GM23248 (cell line): Measurements from ENCODE around the gene CCDC63. TPM values are rescaled to one million over a fixed set of nuclear protein-coding genes. Genes with fewer than 3 reads are reported as not detected.

Experiments
- DNase-seq: peaks from one replicate; pipeline ENCODE4 v3.0.0-alpha.2; 2015
- H2AFZ ChIP-seq: fragments of 200-600 bp; sonication (generic); 2 replicates; pipeline ENCODE4 v1.6.1; 2016; ENCODE audit warnings: antibody characterized with exemption
- H3F3A ChIP-seq: fragments of 200-600 bp; sonication (generic); 2 replicates; pipeline ENCODE4 v1.6.1; 2016; ENCODE audit warnings: mild to moderate bottlenecking, antibody characterized with exemption, mixed run types; ENCODE audit not compliant: insufficient read depth
- H3K27ac ChIP-seq: fragments of 200-600 bp; sonication (generic); 2 replicates; pipeline ENCODE4 v1.5.1; 2016; ENCODE audit warnings: mild to moderate bottlenecking
- H3K27me3 ChIP-seq: fragments of 200-600 bp; sonication (generic); replicated peaks from 2 replicates; pipeline ENCODE4 v1.6.1; 2016; ENCODE audit warnings: mild to moderate bottlenecking; ENCODE audit not compliant: insufficient read depth
- H3K36me3 ChIP-seq: fragments of 200-600 bp; sonication (generic); 2 replicates; pipeline ENCODE4 v1.6.1; 2016; ENCODE audit warnings: low read depth, mild to moderate bottlenecking
- H3K4me1 ChIP-seq: fragments of 200-600 bp; sonication (generic); 2 replicates; pipeline ENCODE4 v1.6.1; 2016; ENCODE audit warnings: mild to moderate bottlenecking; ENCODE audit not compliant: insufficient read depth
- H3K4me2 ChIP-seq: fragments of 200-600 bp; sonication (generic); one replicate; pipeline ENCODE4 v1.6.1; 2016; ENCODE audit warnings: mild to moderate bottlenecking; ENCODE audit not compliant: unreplicated experiment
- H3K4me3 ChIP-seq: fragments of 200-600 bp; sonication (generic); 2 replicates; pipeline ENCODE4 v1.5.1; 2016; ENCODE audit warnings: mild to moderate bottlenecking
- H3K79me2 ChIP-seq: fragments of 200-600 bp; sonication (generic); 2 replicates; pipeline ENCODE4 v1.6.1; 2016; ENCODE audit warnings: mild to moderate bottlenecking; ENCODE audit not compliant: insufficient read depth
- H3K9ac ChIP-seq: fragments of 200-600 bp; sonication (generic); 2 replicates; pipeline ENCODE4 v1.6.1; 2016; ENCODE audit warnings: mild to moderate bottlenecking
- H3K9me2 ChIP-seq: fragments of 200-600 bp; sonication (generic); 2 replicates; pipeline ENCODE4 v1.6.1; 2016; ENCODE audit warnings: mixed run types, mild to moderate bottlenecking, moderate library complexity; ENCODE audit not compliant: insufficient read depth
- H3K9me3 ChIP-seq: fragments of 200-600 bp; sonication (generic); one replicate; pipeline ENCODE4 v1.6.1; 2017; ENCODE audit warnings: low read depth
- H4K20me1 ChIP-seq: fragments of 200-600 bp; sonication (generic); 2 replicates; pipeline ENCODE4 v1.6.0; 2016; ENCODE audit not compliant: insufficient read depth
- EZH2 ChIP-seq: fragments of 200-600 bp; sonication (generic); IDR thresholded peaks from 2 replicates; pipeline ENCODE4 v1.6.1; 2018; ENCODE audit warnings: antibody characterized with exemption, mild to moderate bottlenecking; ENCODE audit not compliant: insufficient read depth, poor library complexity, severe bottlenecking
- EZH2phosphoT487 ChIP-seq: fragments of 200-600 bp; sonication (generic); IDR thresholded peaks from 2 replicates; pipeline ENCODE4 v1.6.1; 2018; ENCODE audit warnings: antibody characterized with exemption, moderate library complexity, mild to moderate bottlenecking, low read depth; ENCODE audit not compliant: insufficient read depth
- WGBS, 2 experiments: methylation state at CpG; one replicate each; pipeline ENCODE4 v1.1.6; 2015 to 2017; ENCODE audit warnings: low lambda C conversion rate in 2 of 2, low coverage in 1 of 2; ENCODE audit errors: missing lambda C conversion rate in 2 of 2; 5-methylcytosine and 5-hydroxymethylcytosine counted together
- in situ Hi-C: fragments of 300-500 bp; cut with MboI; formaldehyde crosslinking; loops from 2 replicates; pipeline ENCODE4 v1.15.0; 2020
- polyA plus RNA-seq: library from polyadenylated mRNA; unstranded; fragments of >200 nt; fragmentation: Nextera tagmentation; extraction: Ambion mirVana; gene quantifications from 2 replicates; pipeline ENCODE4 v1.2.1, GENCODE V29; 2016
- total RNA-seq: library from RNA; depleted of rRNA; stranded (reverse); fragments of >200 nt; shearing (Covaris generic); gene quantifications from 2 replicates; pipeline ENCODE4 v1.2.3, GENCODE V29; 2014

The CCDC63 gene
- total and polyA plus RNA-seq, 2 experiments from 2014 or later = not detected

DNA sequence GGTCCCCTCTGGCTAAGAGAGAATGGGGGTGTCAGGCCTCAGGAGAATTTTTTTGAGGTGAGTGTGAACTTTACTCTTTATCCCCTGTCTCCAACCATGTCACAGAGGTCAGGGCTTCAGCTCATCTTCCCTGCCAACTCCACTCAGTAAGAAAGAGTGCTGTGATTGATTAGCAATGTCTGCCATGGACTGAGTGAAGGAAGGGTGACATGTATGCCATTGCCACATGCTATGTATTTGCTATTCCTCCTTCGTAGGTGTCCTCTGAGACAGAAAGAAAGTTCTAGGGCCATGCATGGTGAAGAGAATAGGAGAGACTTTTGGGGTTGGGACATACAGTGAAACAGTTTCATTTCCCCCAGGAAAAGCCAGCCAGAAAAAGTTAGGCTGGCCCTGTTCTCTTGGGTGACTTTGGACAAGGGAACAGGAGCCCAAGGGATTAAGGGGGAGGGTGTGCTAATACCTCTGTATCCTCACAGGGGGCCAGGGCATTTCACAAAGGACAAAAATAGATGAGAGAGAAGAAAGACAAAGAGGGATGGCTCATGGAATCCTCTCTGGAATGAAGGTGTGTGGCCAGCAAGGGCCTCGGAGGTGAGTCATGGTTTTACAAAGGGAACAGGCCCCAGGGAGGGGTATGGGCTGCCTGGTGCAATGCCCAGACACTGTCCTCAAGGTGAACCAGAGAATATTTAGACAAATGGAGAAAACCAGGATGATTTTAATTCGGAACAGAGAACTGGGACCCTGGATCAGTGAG lies 87.5 kb downstream of the CCDC63 start:
- no peaks in the 10 kb centered on the region for H3K9me3 ChIP-seq
- no peak overlapping the region for H3K4me3 ChIP-seq
- H3K27ac ChIP-seq = no peak overlapping the region
- H3K79me2 ChIP-seq = no peaks in the 10 kb centered on the region
- no peaks in the 10 kb centered on the region for H4K20me1 ChIP-seq
- peak; percentile 44 for DNase-seq
- TF ChIP-seq EZH2phosphoT487 (no peak), EZH2 (no peak)
- in situ Hi-C loops = loop anchor here (10.0 kb wide), 1 partner anchor 371 kb away; no protein-coding TSS in a partner anchor
- H3K4me1 ChIP-seq = no peaks in the 10 kb centered on the region
- H3K9ac ChIP-seq = no peak overlapping the region
- 24 to 31% methylated on average over 3 of the region's 3 CpGs for WGBS, 2 experiments
- no peaks in the 10 kb centered on the region for H3K36me3 ChIP-seq
- peaks cover 31% of the 10 kb centered on the region for H3K27me3 ChIP-seq
- no peaks in the 10 kb centered on the region for H3K9me2 ChIP-seq
- no peaks in the 10 kb centered on the region for H3F3A ChIP-seq
- H2AFZ ChIP-seq = no peak overlapping the region
- no peak overlapping the region for H3K4me2 ChIP-seq

DNA sequence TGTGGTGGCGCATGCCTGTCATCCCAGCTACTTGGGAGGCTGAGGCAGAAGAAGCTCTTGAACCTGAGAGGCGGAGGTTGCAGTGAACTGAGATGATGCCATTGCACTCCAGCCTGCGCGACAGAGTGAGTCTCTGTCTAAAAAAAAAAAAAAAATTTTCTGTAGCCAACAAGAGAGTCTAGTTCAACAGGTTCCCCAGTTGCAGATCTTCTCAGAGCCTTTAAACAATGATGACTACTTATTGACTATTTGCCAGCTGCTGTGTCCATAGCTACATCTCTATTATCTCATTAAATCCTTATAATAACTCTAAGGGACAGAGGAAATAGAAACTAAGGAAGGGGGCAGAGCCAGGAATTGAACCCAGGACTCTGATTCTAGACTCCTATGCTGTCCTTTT lies 88.8 kb downstream of the CCDC63 start:
- H3K4me1 ChIP-seq = no peaks in the 10 kb centered on the region
- H3F3A ChIP-seq = no peaks in the 10 kb centered on the region
- H2AFZ ChIP-seq = no peak overlapping the region
- H3K79me2 ChIP-seq = no peaks in the 10 kb centered on the region
- peaks cover 31% of the 10 kb centered on the region for H3K27me3 ChIP-seq
- DNase-seq = no peak
- no peaks in the 10 kb centered on the region for H3K9me3 ChIP-seq
- H3K9ac ChIP-seq = no peak overlapping the region
- WGBS, 2 experiments = 58 to 68% methylated on average over 4 of the region's 4 CpGs
- H3K4me2 ChIP-seq = no peak overlapping the region
- TF ChIP-seq EZH2 (no peak), EZH2phosphoT487 (no peak)
- no peaks in the 10 kb centered on the region for H3K36me3 ChIP-seq
- no peaks in the 10 kb centered on the region for H3K9me2 ChIP-seq
- H4K20me1 ChIP-seq = no peaks in the 10 kb centered on the region
- H3K27ac ChIP-seq = no peak overlapping the region
- in situ Hi-C loops = loop anchor here (10.0 kb wide), 1 partner anchor 369 kb away; no protein-coding TSS in a partner anchor
- no peak overlapping the region for H3K4me3 ChIP-seq

DNA sequence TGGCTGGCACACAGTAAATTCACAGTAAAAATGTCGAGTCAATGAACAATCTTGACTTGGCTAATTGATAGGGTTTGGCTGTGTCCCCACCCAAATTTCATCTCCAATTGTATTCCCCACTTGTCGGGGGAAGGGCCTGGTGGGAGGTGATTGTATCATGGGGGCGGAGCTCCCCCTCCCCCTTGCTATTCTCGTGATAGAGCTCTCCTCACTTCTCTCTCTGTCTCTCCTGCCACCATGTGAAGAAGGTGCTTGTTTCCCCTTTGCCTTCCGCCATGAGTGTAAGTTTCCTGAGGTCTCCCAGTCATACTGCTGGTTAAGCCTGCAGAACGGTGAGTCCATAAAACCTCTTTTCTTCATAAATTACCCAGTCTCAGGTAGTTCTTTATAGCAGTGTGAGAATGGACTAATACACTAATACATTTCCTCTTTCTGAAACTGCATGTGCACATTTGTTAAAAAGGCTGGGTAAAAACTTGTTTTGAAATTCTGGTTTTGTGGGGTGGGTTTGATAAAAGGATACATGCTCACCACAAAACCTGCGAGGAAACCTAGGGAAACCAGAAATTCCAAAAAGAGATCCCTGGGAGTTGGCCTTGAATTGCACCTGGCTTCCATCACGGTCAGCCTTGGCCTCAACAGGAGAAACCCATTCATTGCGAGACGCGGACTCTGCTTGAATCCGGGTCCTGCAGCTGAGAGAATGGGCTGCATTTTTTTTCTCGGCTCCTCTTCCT lies 89.7 kb downstream of the CCDC63 start:
- TF ChIP-seq EZH2phosphoT487 (no peak), EZH2 (no peak)
- no peaks in the 10 kb centered on the region for H3K36me3 ChIP-seq
- H3K9me3 ChIP-seq = no peaks in the 10 kb centered on the region
- H3K9me2 ChIP-seq = no peaks in the 10 kb centered on the region
- H3K27ac ChIP-seq = no peak overlapping the region
- no peak overlapping the region for H3K4me3 ChIP-seq
- in situ Hi-C loops = loop anchor here (10.0 kb wide), 1 partner anchor 368 kb away; no protein-coding TSS in a partner anchor
- WGBS, 2 experiments = 11 to 16% methylated on average over 13 of the region's 13 CpGs
- no peaks in the 10 kb centered on the region for H3F3A ChIP-seq
- DNase-seq = no peak
- no peaks in the 10 kb centered on the region for H3K79me2 ChIP-seq
- no peak overlapping the region for H3K4me2 ChIP-seq
- H3K27me3 ChIP-seq = peaks cover 31% of the 10 kb centered on the region
- H3K9ac ChIP-seq = no peak overlapping the region
- H4K20me1 ChIP-seq = no peaks in the 10 kb centered on the region
- H2AFZ ChIP-seq = no peak overlapping the region
- no peaks in the 10 kb centered on the region for H3K4me1 ChIP-seq

DNA sequence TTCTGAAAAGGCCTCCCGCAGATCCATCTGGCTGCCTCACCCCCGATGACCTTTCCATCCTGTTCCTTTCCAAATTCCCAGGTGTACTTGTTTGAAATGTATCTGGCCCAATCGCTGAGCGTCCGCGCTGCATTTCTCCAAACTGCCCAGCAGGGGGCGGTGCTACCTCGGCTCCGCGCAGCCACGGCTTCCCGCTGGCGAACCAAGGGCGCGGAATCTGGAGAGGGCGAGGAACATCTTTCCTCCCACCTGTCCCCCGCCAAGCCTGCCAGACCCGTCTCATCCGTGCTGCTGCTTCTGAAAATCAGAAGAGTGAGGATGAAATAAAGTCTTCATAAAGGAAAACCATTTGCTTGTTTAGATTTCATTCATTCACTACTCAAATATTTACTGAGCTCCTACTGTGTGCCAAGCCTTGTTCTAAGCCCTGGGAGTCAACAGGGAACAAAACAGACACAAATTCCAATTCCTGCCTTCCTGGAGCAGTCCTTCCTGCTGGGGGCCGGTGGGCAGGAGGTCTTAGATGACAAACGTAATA lies 90.4 kb downstream of the CCDC63 start:
- no peaks in the 10 kb centered on the region for H3K4me1 ChIP-seq
- no peaks in the 10 kb centered on the region for H3K9me2 ChIP-seq
- H3K27me3 ChIP-seq = peaks cover 31% of the 10 kb centered on the region
- no peaks in the 10 kb centered on the region for H3F3A ChIP-seq
- H3K4me3 ChIP-seq = no peak overlapping the region
- no peaks in the 10 kb centered on the region for H3K79me2 ChIP-seq
- peak; percentile 66 for DNase-seq
- in situ Hi-C loops = loop anchor here (10.0 kb wide), 1 partner anchor 368 kb away; no protein-coding TSS in a partner anchor
- no peak overlapping the region for H3K27ac ChIP-seq
- no peaks in the 10 kb centered on the region for H3K36me3 ChIP-seq
- TF ChIP-seq EZH2 = no peak
- no peak for TF ChIP-seq EZH2phosphoT487
- H4K20me1 ChIP-seq = no peaks in the 10 kb centered on the region
- no peak overlapping the region for H3K4me2 ChIP-seq
- WGBS, 2 experiments = 4 to 6% methylated on average over 20 to 21 of the region's 21 CpGs
- H2AFZ ChIP-seq = no peak overlapping the region
- no peak overlapping the region for H3K9ac ChIP-seq
- H3K9me3 ChIP-seq = no peaks in the 10 kb centered on the region
